Endodermal cell (in vitro differentiated cells): ENCODE data around the gene PLXDC1. TPM values are rescaled to one million over a fixed set of nuclear protein-coding genes. Genes with fewer than 3 reads are reported as not detected.
"Not testable (repeated sequence)": the region's sequence is repeated elsewhere in the genome, so short reads cannot be mapped to it uniquely, and the experiment has no call there.

Experiments
- DNase-seq: peaks from one replicate; pipeline ENCODE4 v3.0.0-alpha.2; 2017
- H3K27ac ChIP-seq: 2 replicates; pipeline ENCODE4 v1.5.1; 2013; ENCODE audit warnings: mild to moderate bottlenecking, low read depth, low read length, moderate library complexity
- H3K27me3 ChIP-seq: 2 replicates; pipeline ENCODE4 v1.6.1; 2013; ENCODE audit warnings: mild to moderate bottlenecking, low read length, moderate library complexity; ENCODE audit not compliant: insufficient read depth, control insufficient read depth, poor library complexity, severe bottlenecking
- H3K36me3 ChIP-seq: 2 replicates; pipeline ENCODE4 v1.7.0; 2013; ENCODE audit warnings: mild to moderate bottlenecking, low read length, moderate library complexity; ENCODE audit not compliant: control insufficient read depth, insufficient read depth
- H3K4me1 ChIP-seq: one replicate; pipeline ENCODE4 v1.7.0; 2013; ENCODE audit warnings: low read length; ENCODE audit not compliant: control insufficient read depth, insufficient read depth
- H3K4me3 ChIP-seq: 2 replicates; pipeline ENCODE4 v1.5.1; 2013; ENCODE audit warnings: mild to moderate bottlenecking, low read length, moderate library complexity
- H3K9ac ChIP-seq: 2 replicates; pipeline ENCODE4 v1.6.1; 2013; ENCODE audit warnings: mild to moderate bottlenecking, low read length, moderate library complexity; ENCODE audit not compliant: poor library complexity, severe bottlenecking; ENCODE audit errors: extremely low read depth
- H3K9me3 ChIP-seq: 2 replicates; pipeline ENCODE4 v1.6.1; 2013; ENCODE audit warnings: mild to moderate bottlenecking, low read length, moderate library complexity; ENCODE audit not compliant: control insufficient read depth
- H3K27ac Mint-ChIP-seq: 2 replicates; pipeline ENCODE4 v1.8.0; 2020; ENCODE audit warnings: mixed read lengths
- H3K27me3 Mint-ChIP-seq: 2 replicates; pipeline ENCODE4 v1.8.0; 2021; ENCODE audit warnings: mild to moderate bottlenecking, mixed read lengths; ENCODE audit not compliant: insufficient read depth
- H3K36me3 Mint-ChIP-seq: 2 replicates; pipeline ENCODE4 v1.8.0; 2020; ENCODE audit warnings: low read depth, mixed read lengths
- H3K4me1 Mint-ChIP-seq: 2 replicates; pipeline ENCODE4 v1.8.0; 2020; ENCODE audit warnings: mixed read lengths
- H3K4me3 Mint-ChIP-seq: 2 replicates; pipeline ENCODE4 v1.8.0; 2020; ENCODE audit warnings: mild to moderate bottlenecking, moderate library complexity, mixed read lengths
- H3K9me3 Mint-ChIP-seq: 2 replicates; pipeline ENCODE4 v1.8.0; 2020; ENCODE audit warnings: mild to moderate bottlenecking, mixed read lengths
- CTCF ChIP-seq: fragments of 200-600 bp; sonication (generic); conservative IDR thresholded peaks from 2 replicates; pipeline ENCODE4 v1.5.0; 2021; ENCODE audit warnings: antibody characterized with exemption, mild to moderate bottlenecking
- WGBS, 2 experiments: methylation state at CpG; one replicate each; pipeline versions ENCODE4 v1.1.5 to v1.1.7; 2013; ENCODE audit warnings: missing lambda C conversion rate in 2 of 2, mixed read lengths in 1 of 2; ENCODE audit not compliant: insufficient coverage in 1 of 2, insufficient read length in 1 of 2; 5-methylcytosine and 5-hydroxymethylcytosine counted together
- total RNA-seq, 2 donors: library from RNA; stranded (reverse); fragmentation: NEBNext Ultra II Directional in 1 of 2; extraction: Animal tissue kit (Norgen Biotek cat#: 25700) in 1 of 2; gene quantifications; 2 replicates in 1 of 2; 3 replicates in 1 of 2; pipeline ENCODE4 v1.2.1, GENCODE V29; 2021

The PLXDC1 gene
- total RNA-seq, 2 donors from 2014 or later = 9.0 TPM

DNA sequence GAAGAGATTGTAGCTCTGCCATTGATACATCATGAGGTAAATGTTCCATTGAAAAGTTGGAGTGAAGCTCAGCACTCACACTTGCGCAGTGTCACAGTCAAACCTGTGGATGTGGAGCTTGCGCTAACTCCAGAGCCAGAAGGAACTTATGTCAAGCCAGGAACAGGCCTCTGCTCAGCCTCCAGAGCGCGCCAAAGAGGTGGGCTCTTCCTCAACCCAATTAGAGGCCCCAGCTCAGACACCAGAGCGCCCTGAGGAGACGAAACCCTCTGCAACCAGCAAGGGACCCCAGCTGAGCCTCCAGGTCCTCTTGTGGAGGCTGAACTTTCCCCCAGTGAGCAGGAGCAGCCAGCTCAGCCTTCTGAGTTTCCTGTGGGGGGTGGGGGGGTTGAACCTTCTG lies 122.7 kb downstream of the PLXDC1 start:
- no peak for DNase-seq
- WGBS, 2 experiments = 91 to 93% methylated on average over 2 to 6 of the region's 6 CpGs
- H3K9me3 ChIP-seq = no peaks in the 10 kb centered on the region
- no peak overlapping the region for H3K9ac ChIP-seq
- peaks cover 15% of the 10 kb centered on the region for H3K27me3 ChIP-seq
- peaks cover 50% of the 10 kb centered on the region for H3K27me3 Mint-ChIP-seq
- no peaks in the 10 kb centered on the region for H3K36me3 ChIP-seq
- H3K4me3 ChIP-seq = no peak overlapping the region
- H3K36me3 Mint-ChIP-seq = no peaks in the 10 kb centered on the region
- no peak overlapping the region for H3K27ac Mint-ChIP-seq
- H3K4me1 Mint-ChIP-seq = peaks cover 9% of the 10 kb centered on the region
- H3K4me1 ChIP-seq = peaks cover 4% of the 10 kb centered on the region
- peak; percentile 33 for TF ChIP-seq CTCF
- H3K27ac ChIP-seq = no peak overlapping the region
- H3K4me3 Mint-ChIP-seq = no peak overlapping the region
- no peaks in the 10 kb centered on the region for H3K9me3 Mint-ChIP-seq

DNA sequence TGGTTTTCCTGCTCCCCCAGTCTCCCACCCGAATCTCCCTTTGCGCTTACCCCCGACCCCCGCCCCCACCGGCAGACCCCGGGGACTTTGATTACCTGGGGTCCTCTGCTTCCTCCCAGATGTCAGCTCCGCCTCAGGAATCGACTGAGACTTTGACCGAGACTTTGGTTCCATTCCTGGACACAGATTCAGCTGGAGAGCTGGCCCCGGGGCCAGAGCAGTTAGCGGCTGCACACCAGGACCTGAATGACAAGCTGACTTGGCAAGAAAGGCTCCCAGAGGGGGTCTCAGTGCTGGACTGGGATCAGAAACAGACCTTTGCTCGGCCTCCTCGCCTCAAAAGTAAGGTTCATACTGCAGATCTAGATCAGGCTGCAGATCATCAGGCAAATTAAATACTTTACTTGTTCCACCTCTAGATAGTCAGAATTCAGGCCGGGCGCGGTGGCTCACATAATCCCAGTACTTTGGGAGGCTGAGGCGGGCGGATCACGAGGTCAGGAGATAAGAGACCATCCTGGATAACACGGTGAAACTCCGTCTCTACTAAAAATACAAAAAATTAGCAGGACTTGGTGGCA lies 123.9 kb downstream of the PLXDC1 start:
- H3K4me3 Mint-ChIP-seq = peak overlapping the region; percentile 61
- DNase-seq = no peak
- H3K27ac ChIP-seq = no peak overlapping the region
- H3K36me3 Mint-ChIP-seq = no peaks in the 10 kb centered on the region
- H3K4me3 ChIP-seq = peak overlapping the region; percentile 73
- H3K27me3 ChIP-seq = peaks cover 15% of the 10 kb centered on the region
- H3K27ac Mint-ChIP-seq = no peak overlapping the region
- H3K9me3 Mint-ChIP-seq = no peaks in the 10 kb centered on the region
- no peak overlapping the region for H3K9ac ChIP-seq
- WGBS, 2 experiments = 45 to 59% methylated on average over 11 to 21 of the region's 21 CpGs
- H3K27me3 Mint-ChIP-seq = peaks cover 50% of the 10 kb centered on the region
- H3K36me3 ChIP-seq = no peaks in the 10 kb centered on the region
- no peaks in the 10 kb centered on the region for H3K9me3 ChIP-seq
- H3K4me1 Mint-ChIP-seq = peaks cover 9% of the 10 kb centered on the region
- no peak for TF ChIP-seq CTCF
- H3K4me1 ChIP-seq = peaks cover 4% of the 10 kb centered on the region

GRCh38 chr17:39026980-39027451 lies 124.4 kb downstream of the PLXDC1 start:
- H3K4me3 ChIP-seq = peak overlapping the region; percentile 73
- peaks cover 4% of the 10 kb centered on the region for H3K4me1 ChIP-seq
- 3 to 10% methylated on average over 9 to 25 of the region's 26 CpGs for WGBS, 2 experiments
- H3K9me3 Mint-ChIP-seq = no peaks in the 10 kb centered on the region
- H3K27ac ChIP-seq = no peak overlapping the region
- no peak for TF ChIP-seq CTCF
- peak; percentile 83 for DNase-seq
- peaks cover 15% of the 10 kb centered on the region for H3K27me3 ChIP-seq
- H3K9ac ChIP-seq = no peak overlapping the region
- H3K4me3 Mint-ChIP-seq = peak overlapping the region; percentile 61
- no peaks in the 10 kb centered on the region for H3K9me3 ChIP-seq
- H3K27ac Mint-ChIP-seq = no peak overlapping the region
- H3K36me3 ChIP-seq = no peaks in the 10 kb centered on the region
- peaks cover 9% of the 10 kb centered on the region for H3K4me1 Mint-ChIP-seq
- no peaks in the 10 kb centered on the region for H3K36me3 Mint-ChIP-seq
- peaks cover 47% of the 10 kb centered on the region for H3K27me3 Mint-ChIP-seq

- not testable (repeated sequence) for H3K4me1 Mint-ChIP-seq, H3K27ac Mint-ChIP-seq, H3K9me3 Mint-ChIP-seq, DNase-seq, H3K4me1 ChIP-seq, H3K36me3 ChIP-seq, H3K9me3 ChIP-seq, H3K36me3 Mint-ChIP-seq, H3K27ac ChIP-seq, H3K9ac ChIP-seq
- H3K4me3 Mint-ChIP-seq = peak overlapping the region; percentile 61
- peaks cover 40% of the 10 kb centered on the region for H3K27me3 Mint-ChIP-seq
- peaks cover 15% of the 10 kb centered on the region for H3K27me3 ChIP-seq
- H3K4me3 ChIP-seq = peak overlapping the region; percentile 73
- WGBS, 2 experiments = 86 to 90% methylated on average over 13 of the region's 13 CpGs
Measured at GRCh38 chr17:39026346-39026745, 125.1 kb downstream of the PLXDC1 start.
